Smooth muscle cell of the brain vasculature (primary cell): ENCODE measurements around the gene DMRTA1.
"Not testable (repeated sequence)": the region's sequence is repeated elsewhere in the genome, so short reads cannot be mapped to it uniquely, and the experiment has no call there.

Source experiments
- DNase-seq: peaks from one replicate; pipeline ENCODE4 v3.0.0-alpha.2; 2012; ENCODE audit warnings: low read depth, low spot score

Gene DMRTA1

GRCh38 chr9:22463205-22463604 is 16.6 kb downstream of the DMRTA1 start:
- DNase-seq: no peak

DNA sequence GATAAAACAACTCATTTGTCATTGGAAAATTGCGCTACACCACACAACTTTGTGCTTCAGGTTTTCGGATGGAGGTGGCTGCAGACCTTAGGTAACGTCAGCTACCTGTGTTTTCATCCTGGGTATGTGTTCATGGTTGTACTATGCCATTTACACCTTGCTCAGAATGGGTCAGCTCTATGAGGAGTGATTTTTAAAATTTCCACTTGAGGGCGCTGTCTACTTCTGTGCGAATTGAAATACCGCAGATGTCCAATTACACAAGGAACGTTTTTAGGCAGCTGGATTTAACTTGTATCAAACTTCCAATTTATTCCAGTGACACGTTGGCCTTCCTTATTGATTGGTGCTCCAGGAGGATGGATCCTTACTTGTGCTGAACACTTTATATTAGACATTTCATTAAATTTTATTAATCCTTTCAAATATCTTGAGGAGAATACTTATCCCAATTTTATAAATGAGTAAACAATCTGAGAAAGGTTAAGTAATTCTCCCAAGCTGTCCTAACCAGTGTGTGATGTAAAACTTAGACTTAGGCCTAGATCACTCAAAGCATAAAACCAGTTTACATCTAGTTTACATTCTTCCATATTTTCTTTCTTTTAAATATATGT is 23.4 kb downstream of the DMRTA1 start:
- DNase-seq: peak; percentile 3

- no peak for DNase-seq
These were observed 34.9 kb downstream of the DMRTA1 start for GRCh38 chr9:22481566-22481965.

DNA sequence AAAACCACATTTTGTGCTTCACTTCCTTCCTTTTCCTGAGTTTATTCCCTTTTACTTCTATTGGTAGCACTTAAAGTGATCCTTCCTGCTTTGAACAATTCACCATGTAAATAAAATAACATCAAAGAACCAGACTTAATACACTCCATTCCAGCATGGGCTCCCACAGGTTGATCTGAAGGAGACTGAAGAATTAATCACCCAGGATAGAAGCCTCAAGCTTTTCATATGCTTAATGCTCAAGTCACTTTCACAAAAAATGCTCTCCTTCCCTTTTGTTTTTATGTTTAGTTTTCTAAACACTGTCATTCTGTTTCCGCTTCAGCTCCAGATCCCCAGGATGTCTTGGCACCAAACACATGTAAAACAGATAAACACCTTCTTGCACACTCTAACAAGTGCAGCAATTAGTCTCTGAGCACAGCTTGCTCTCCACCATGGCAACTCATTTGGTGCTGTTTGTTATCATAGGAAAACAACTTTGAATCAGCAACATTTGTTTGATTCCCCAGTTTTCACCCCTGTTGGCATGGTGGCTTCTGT is 37.0 kb downstream of the DMRTA1 start:
- no peak for DNase-seq

DNA sequence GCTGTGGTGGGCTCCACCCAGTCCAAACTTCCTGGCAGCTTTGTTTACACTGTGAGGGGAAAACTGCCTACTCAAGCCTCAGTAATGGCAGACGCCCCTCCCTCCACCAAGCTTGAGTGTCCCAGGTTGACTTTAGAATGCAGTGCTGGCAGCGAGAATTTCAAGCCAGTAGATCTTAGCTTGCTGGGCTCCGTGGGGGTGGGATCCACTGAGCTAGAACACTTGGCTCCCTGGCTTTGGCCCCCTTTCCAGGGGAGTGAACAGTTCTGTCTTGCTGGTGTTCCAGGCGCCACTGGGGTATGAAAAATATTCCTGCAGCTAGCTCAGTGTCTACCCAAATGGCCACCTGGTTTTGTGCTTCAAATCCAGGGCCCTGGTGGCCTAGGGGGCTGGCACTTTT is 49.6 kb downstream of the DMRTA1 start:
- DNase-seq: not testable (repeated sequence)
